MM.1S (cell line): ENCODE data around the gene MAPK12.

Source experiments
- EZH2 ChIP-seq: fragments of 300-600 bp; sonication (generic); optimal IDR thresholded peaks from 2 replicates; pipeline ENCODE3; 2017; ENCODE audit warnings: low read depth, mild to moderate bottlenecking, antibody characterized with exemption, low read length, mixed read lengths
- TF ChIP-seq, protein P1 (sequence below): fragments of 300-600 bp; sonication (generic); IDR thresholded peaks from 2 replicates; pipeline ENCODE4 v1.5.1; 2016; ENCODE audit warnings: antibody characterized with exemption, low read length, mixed read lengths

DNA sequence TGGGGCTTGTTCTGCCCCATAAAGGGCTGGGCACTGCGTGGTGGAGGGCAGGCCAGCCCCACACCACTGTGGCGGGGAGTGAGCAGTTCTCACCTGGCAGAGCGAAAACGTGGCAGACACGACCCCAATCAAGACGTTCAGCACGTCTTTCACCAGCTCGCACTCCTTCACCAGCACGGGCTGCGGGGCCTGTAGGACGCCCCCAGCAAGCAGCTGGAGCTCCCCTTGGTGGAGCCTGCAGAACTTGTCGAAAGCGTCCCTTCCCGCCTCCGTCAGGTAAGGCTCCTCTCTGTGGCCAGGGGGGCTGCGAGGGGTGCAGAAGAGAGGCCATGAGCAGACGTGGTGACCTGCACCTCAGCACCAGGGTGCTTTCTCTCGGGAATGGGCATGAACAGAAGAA is 28.3 kb downstream of the MAPK12 start:
- no peak for TF ChIP-seq EZH2
- TF ChIP-seq, protein P1, sequence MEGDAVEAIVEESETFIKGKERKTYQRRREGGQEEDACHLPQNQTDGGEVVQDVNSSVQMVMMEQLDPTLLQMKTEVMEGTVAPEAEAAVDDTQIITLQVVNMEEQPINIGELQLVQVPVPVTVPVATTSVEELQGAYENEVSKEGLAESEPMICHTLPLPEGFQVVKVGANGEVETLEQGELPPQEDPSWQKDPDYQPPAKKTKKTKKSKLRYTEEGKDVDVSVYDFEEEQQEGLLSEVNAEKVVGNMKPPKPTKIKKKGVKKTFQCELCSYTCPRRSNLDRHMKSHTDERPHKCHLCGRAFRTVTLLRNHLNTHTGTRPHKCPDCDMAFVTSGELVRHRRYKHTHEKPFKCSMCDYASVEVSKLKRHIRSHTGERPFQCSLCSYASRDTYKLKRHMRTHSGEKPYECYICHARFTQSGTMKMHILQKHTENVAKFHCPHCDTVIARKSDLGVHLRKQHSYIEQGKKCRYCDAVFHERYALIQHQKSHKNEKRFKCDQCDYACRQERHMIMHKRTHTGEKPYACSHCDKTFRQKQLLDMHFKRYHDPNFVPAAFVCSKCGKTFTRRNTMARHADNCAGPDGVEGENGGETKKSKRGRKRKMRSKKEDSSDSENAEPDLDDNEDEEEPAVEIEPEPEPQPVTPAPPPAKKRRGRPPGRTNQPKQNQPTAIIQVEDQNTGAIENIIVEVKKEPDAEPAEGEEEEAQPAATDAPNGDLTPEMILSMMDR: no peak
